PC-3 (cell line): ENCODE results near the gene WDR38.

Source experiments
- CTCF ChIP-seq: fragments of 300-600 bp; sonication (generic); conservative IDR thresholded peaks from 2 replicates; pipeline ENCODE4 v1.5.1; 2017; ENCODE audit warnings: antibody characterized with exemption, low read depth, mild to moderate bottlenecking, low read length
- EZH2 ChIP-seq: fragments of 300-600 bp; sonication (generic); IDR thresholded peaks from one replicate; pipeline ENCODE4 v1.6.1; 2017; ENCODE audit warnings: antibody characterized with exemption, mild to moderate bottlenecking, low read length; ENCODE audit not compliant: unreplicated experiment

- TF ChIP-seq CTCF (no peak), EZH2 (no peak)
These were observed 2.3 kb downstream of the WDR38 start for GRCh38 chr9:124855566-124855943.
